Suprapubic skin (tissue), 4 donors: ENCODE results near the gene TXLNG. TPM values are rescaled to one million over a fixed set of nuclear protein-coding genes. Genes with fewer than 3 reads are reported as not detected.

ENCODE experiments used
- DNase-seq, 2 donors: peaks; one replicate each; pipeline ENCODE4 v3.0.0-alpha.2; 2019; ENCODE audit warnings: low spot score in 2 of 2
- H3K27ac ChIP-seq: fragments of 200-600 bp; sonication (generic); one replicate; pipeline ENCODE4 v1.5.1; 2019
- H3K27me3 ChIP-seq: fragments of 200-600 bp; sonication (generic); one replicate; pipeline ENCODE4 v1.5.1; 2019
- H3K36me3 ChIP-seq: fragments of 200-600 bp; sonication (generic); one replicate; pipeline ENCODE4 v1.5.1; 2019
- H3K4me1 ChIP-seq: fragments of 200-600 bp; sonication (generic); one replicate; pipeline ENCODE4 v1.5.1; 2019
- H3K4me3 ChIP-seq: fragments of 200-600 bp; sonication (generic); one replicate; pipeline ENCODE4 v1.5.1; 2019; ENCODE audit warnings: mild to moderate bottlenecking
- H3K9me3 ChIP-seq: fragments of 200-600 bp; sonication (generic); one replicate; pipeline ENCODE4 v1.5.1; 2019
- EP300 ChIP-seq: sonication (generic); formaldehyde crosslinking; IDR thresholded peaks from one replicate; pipeline ENCODE4 v1.6.1; 2017; ENCODE audit warnings: antibody characterized with exemption
- POLR2A ChIP-seq, 2 donors: fragments of 450-650 bp; IDR thresholded peaks; one replicate each; pipeline ENCODE4 v1.6.1; 2017; ENCODE audit warnings: antibody characterized with exemption in 2 of 2, mild to moderate bottlenecking in 2 of 2, moderate library complexity in 2 of 2
- POLR2AphosphoS5 ChIP-seq, 3 donors: sonication (generic); formaldehyde crosslinking; IDR thresholded peaks; one replicate each; pipeline ENCODE4 v1.6.1; 2017; ENCODE audit warnings: antibody characterized with exemption in 3 of 3
- WGBS: methylation state at CpG from one replicate; pipeline ENCODE4 v1.1.5; 2018; 5-methylcytosine and 5-hydroxymethylcytosine counted together
- total RNA-seq, 4 donors: library from RNA; depleted of rRNA; stranded (reverse); fragments of >200 nt; gene quantifications; one replicate each; pipeline ENCODE4 v1.1.0, GENCODE V29; 2016
- TF ChIP-seq, protein P1 (sequence below), 2 donors: fragments of 200-600 bp in 1 of 2; fragments of 450-650 bp in 1 of 2; sonication (generic) in 1 of 2; IDR thresholded peaks; one replicate each; pipeline ENCODE4 v1.5.1; 2016 to 2019; ENCODE audit warnings: antibody characterized with exemption in 2 of 2, mild to moderate bottlenecking in 1 of 2, moderate library complexity in 1 of 2

Gene TXLNG
- 10 to 100 TPM in 3 of 4 donors, 1 to 10 TPM in 1; 8.6 to 15.5 (median 14.5) TPM for total RNA-seq

GRCh38 chrX:16786139-16786790 is at the start of gene TXLNG:
TSS of gene TXLNG (plus strand) at chrX:16786466. CDS start at chrX:16786488, 22 bp downstream.
- H3K4me1 ChIP-seq, result peaks cover 9% of the 10 kb centered on the region

GRCh38 chrX:16737024-16737423 is 49.2 kb upstream of the TXLNG start:
- WGBS, result 96% methylated on average over 5 of the region's 5 CpGs
- TF ChIP-seq, protein P1, sequence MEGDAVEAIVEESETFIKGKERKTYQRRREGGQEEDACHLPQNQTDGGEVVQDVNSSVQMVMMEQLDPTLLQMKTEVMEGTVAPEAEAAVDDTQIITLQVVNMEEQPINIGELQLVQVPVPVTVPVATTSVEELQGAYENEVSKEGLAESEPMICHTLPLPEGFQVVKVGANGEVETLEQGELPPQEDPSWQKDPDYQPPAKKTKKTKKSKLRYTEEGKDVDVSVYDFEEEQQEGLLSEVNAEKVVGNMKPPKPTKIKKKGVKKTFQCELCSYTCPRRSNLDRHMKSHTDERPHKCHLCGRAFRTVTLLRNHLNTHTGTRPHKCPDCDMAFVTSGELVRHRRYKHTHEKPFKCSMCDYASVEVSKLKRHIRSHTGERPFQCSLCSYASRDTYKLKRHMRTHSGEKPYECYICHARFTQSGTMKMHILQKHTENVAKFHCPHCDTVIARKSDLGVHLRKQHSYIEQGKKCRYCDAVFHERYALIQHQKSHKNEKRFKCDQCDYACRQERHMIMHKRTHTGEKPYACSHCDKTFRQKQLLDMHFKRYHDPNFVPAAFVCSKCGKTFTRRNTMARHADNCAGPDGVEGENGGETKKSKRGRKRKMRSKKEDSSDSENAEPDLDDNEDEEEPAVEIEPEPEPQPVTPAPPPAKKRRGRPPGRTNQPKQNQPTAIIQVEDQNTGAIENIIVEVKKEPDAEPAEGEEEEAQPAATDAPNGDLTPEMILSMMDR (IDR thresholded peaks at IDR 0.05), result no peak
- TF ChIP-seq EP300, result no peak
- H3K9me3 ChIP-seq, result no peaks in the 10 kb centered on the region
- H3K4me1 ChIP-seq, result no peaks in the 10 kb centered on the region
- H3K4me3 ChIP-seq, result no peak overlapping the region
- no peaks in the 10 kb centered on the region for H3K27me3 ChIP-seq
- H3K36me3 ChIP-seq, result peaks cover 38% of the 10 kb centered on the region
- no peak overlapping the region for H3K27ac ChIP-seq
- no peak for DNase-seq

More at GRCh38 chrX:16786139-16786790, at the start of gene TXLNG:
- 0% methylated on average over 39 of the region's 59 CpGs for WGBS
- Histone ChIP-seq H3K27me3 (no peaks in the 10 kb centered on the region), H3K4me3 (peak within 1 kb of the TSS; percentile 69), H3K9me3 (no peaks in the 10 kb centered on the region), H3K36me3 (no peaks in the 10 kb centered on the region), H3K27ac (peak within 1 kb of the TSS; percentile 89)
- TF ChIP-seq, protein P1 (IDR thresholded peaks at IDR 0.05), result no peak
- TF ChIP-seq POLR2A (IDR thresholded peaks at IDR 0.05), result peak in 1 of 2 donors; percentile 91
- peak; percentile 65 to 85 (median 83) for TF ChIP-seq POLR2AphosphoS5 (IDR thresholded peaks at IDR 0.05)
- peak; percentile 97 to 100 for DNase-seq

DNA sequence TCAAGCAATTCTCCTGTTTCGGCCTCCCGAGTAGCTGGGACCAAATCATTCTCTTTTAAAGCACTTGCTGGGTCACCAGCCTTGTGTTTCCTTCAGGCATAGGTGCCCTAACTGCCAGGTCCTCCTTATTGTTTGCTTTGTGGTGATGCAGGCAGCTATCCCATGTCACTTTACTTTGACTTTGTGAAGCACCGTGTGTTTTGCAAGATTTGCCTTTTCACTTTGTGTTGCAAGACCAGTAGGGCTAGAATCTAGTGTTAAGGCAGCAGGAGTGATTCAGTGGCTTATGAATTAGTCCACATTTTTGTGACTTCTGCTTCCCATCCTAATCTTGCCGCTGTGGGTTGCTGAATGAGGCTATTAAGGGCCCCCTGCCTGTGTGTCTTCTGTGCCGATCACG is 46.7 kb upstream of the TXLNG start:
- TF ChIP-seq, protein P1 (IDR thresholded peaks at IDR 0.05), result no peak
- TF ChIP-seq EP300 (no peak), POLR2A (IDR thresholded peaks at IDR 0.05) (no peak), POLR2AphosphoS5 (IDR thresholded peaks at IDR 0.05) (no peak)
- peaks cover 54% of the 10 kb centered on the region for H3K36me3 ChIP-seq
- WGBS, result 82% methylated on average over 6 of the region's 6 CpGs
- H3K27ac ChIP-seq, result no peak overlapping the region
- no peaks in the 10 kb centered on the region for H3K27me3 ChIP-seq
- no peak overlapping the region for H3K4me3 ChIP-seq
- H3K4me1 ChIP-seq, result no peaks in the 10 kb centered on the region
- no peaks in the 10 kb centered on the region for H3K9me3 ChIP-seq
- DNase-seq, result no peak

- no peak overlapping the region for H3K27ac ChIP-seq
- TF ChIP-seq, protein P1 (IDR thresholded peaks at IDR 0.05), result no peak
- WGBS, result 96% methylated on average over 12 of the region's 12 CpGs
- no peak overlapping the region for H3K4me3 ChIP-seq
- no peaks in the 10 kb centered on the region for H3K4me1 ChIP-seq
- no peaks in the 10 kb centered on the region for H3K9me3 ChIP-seq
- no peaks in the 10 kb centered on the region for H3K27me3 ChIP-seq
- DNase-seq, result no peak
- peaks cover 45% of the 10 kb centered on the region for H3K36me3 ChIP-seq
These were observed 42.5 kb upstream of the TXLNG start for GRCh38 chrX:16743604-16744325.

GRCh38 chrX:16745102-16745501 is 41.2 kb upstream of the TXLNG start:
- no peaks in the 10 kb centered on the region for H3K9me3 ChIP-seq
- WGBS, result 90% methylated on average over 4 of the region's 5 CpGs
- TF ChIP-seq POLR2A (IDR thresholded peaks at IDR 0.05), result no peak
- TF ChIP-seq, protein P1 (IDR thresholded peaks at IDR 0.05), result no peak
- no peak for TF ChIP-seq EP300
- no peak for TF ChIP-seq POLR2AphosphoS5 (IDR thresholded peaks at IDR 0.05)
- H3K36me3 ChIP-seq, result peaks cover 41% of the 10 kb centered on the region
- no peaks in the 10 kb centered on the region for H3K4me1 ChIP-seq
- no peak overlapping the region for H3K4me3 ChIP-seq
- H3K27ac ChIP-seq, result no peak overlapping the region
- no peak for DNase-seq
- no peaks in the 10 kb centered on the region for H3K27me3 ChIP-seq
